Choroid plexus epithelial cell (primary cell): ENCODE data around the gene TIMP1.

Experiments
- DNase-seq: peaks from one replicate; pipeline ENCODE4 v3.0.0-alpha.2; 2010; ENCODE audit warnings: low read depth
- H3K4me3 ChIP-seq: 2 replicates; pipeline ENCODE4 v1.5.1; 2011; ENCODE audit warnings: low read depth, mild to moderate bottlenecking, control low read depth, low read length, moderate library complexity
- CTCF ChIP-seq: conservative IDR thresholded peaks from 2 replicates; pipeline ENCODE4 v1.5.1; 2011; ENCODE audit warnings: low read depth, mild to moderate bottlenecking, control low read depth, inconsistent platforms, low read length, moderate library complexity

Gene TIMP1

GRCh38 chrX:47560179-47560933, 21.9 kb upstream of the TIMP1 start:
- TF ChIP-seq CTCF: no peak
- peak overlapping the region; percentile 62 for H3K4me3 ChIP-seq
- no peak for DNase-seq

- no peak for TF ChIP-seq CTCF
- peak within 1 kb of the TSS; percentile 76 for H3K4me3 ChIP-seq
- peak; percentile 99 for DNase-seq
Measured at GRCh38 chrX:47560934-47561658, 21.1 kb upstream of the TIMP1 start, which contains the start of gene ARAF. Gene ARAF (plus strand): TSS chrX:47561205. CDS start chrX:47562968, 1,763 bp downstream.

GRCh38 chrX:47561659-47562151, 20.5 kb upstream of the TIMP1 start:
- no peak for DNase-seq
- TF ChIP-seq CTCF: no peak
- H3K4me3 ChIP-seq: peak overlapping the region; percentile 76

GRCh38 chrX:47562615-47563243, 19.5 kb upstream of the TIMP1 start:
- no peak overlapping the region for H3K4me3 ChIP-seq
- peak; percentile 65 for DNase-seq
- peak; percentile 64 for TF ChIP-seq CTCF

GRCh38 chrX:47563801-47564315, 18.4 kb upstream of the TIMP1 start:
- no peak overlapping the region for H3K4me3 ChIP-seq
- TF ChIP-seq CTCF: no peak
- peak; percentile 79 for DNase-seq

- TF ChIP-seq CTCF: no peak
- H3K4me3 ChIP-seq: no peak overlapping the region
- DNase-seq: no peak
Measured at GRCh38 chrX:47564438-47565085, 17.7 kb upstream of the TIMP1 start.
